Measurements from ENCODE around the gene RPE65.
A peak's percentile ranks its signal among the peaks of the same experiment; 100 is the strongest.
"Not testable (repeated sequence)": the region's sequence is repeated elsewhere in the genome, so short reads cannot be mapped to it uniquely, and the experiment has no call there.

RPE65 gene

GRCh38 chr1:68449901-68450300 is at the start of gene RPE65:
Gene RPE65, minus strand, starts transcription at chr1:68449954. Its CDS starts 49 bp downstream, at chr1:68449905.
- DNase-seq (ENCODE audit: low read depth in 2 of 2): no peak

DNA sequence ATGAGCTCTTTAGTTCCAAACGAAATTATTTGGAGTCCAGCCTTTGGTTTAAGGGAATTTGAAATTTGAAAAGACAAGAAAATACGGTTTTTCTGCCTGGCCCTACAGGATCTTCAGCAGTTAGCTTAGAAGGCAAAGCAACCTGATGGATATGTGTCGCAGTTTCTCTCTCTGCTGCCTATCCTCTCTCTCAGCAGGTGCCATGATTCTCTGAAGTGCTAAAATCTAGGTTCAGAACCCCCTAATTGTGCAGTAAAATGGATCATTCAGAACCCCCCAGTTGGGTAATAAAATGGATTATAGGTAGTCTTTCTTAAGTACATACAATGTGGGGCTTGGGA is 47.6 kb upstream of the RPE65 start:
- no peak for DNase-seq (ENCODE audit: low read depth in 2 of 2)

DNA sequence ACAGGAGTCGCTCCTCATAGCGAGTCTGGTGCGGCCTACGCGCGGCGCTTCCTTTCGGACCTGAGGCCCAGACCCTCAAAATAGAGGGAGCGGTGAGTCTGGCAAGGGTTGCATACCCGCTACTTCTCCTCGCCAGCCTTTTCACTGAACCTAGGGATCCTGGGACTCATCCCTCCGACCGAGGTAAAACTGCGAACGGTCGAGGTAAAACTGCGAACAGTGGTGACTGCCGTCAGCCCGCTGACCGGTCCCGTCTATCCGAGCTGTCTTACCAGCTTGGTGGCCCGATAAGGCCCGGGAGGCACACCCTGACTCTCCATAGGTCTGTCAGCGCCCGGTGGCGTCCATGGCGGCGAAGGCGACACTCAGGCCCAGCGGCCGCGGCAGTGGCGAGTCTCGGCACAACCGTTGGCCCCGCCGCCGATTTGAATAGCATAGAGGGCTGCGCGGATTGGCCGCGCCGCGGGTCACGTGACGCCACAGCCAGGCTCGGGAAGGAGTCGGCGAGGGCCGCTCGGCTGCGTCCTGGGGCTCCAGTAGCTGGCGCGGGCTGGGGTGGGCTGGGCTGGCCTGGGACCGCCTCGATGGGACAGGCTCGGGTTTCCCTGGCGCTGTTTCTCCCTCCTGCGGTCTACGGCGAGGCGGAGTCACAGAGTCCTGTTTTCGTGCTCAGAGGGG is 47.1 kb upstream of the RPE65 start, which contains the start of gene DEPDC1:
Gene DEPDC1 (minus strand): TSS at position 403 of the 678 bp plus-strand sequence. CDS start 83 bp downstream, at position 320.
- peak; percentile 63 to 80 for DNase-seq (ENCODE audit: low read depth in 2 of 2)

- DNase-seq (ENCODE audit: low read depth in 2 of 2): no peak
Observed at GRCh38 chr1:68495968-68496679, 46.4 kb upstream of the RPE65 start.

- no peak for DNase-seq (ENCODE audit: low read depth in 2 of 2)
Observed at GRCh38 chr1:68495532-68495931, 45.8 kb upstream of the RPE65 start.

GRCh38 chr1:68493193-68493592 is 43.4 kb upstream of the RPE65 start:
- DNase-seq (ENCODE audit: low read depth in 2 of 2): no peak

GRCh38 chr1:68492255-68492654 is 42.5 kb upstream of the RPE65 start:
- DNase-seq (ENCODE audit: low read depth in 2 of 2): not testable (repeated sequence)

DNA sequence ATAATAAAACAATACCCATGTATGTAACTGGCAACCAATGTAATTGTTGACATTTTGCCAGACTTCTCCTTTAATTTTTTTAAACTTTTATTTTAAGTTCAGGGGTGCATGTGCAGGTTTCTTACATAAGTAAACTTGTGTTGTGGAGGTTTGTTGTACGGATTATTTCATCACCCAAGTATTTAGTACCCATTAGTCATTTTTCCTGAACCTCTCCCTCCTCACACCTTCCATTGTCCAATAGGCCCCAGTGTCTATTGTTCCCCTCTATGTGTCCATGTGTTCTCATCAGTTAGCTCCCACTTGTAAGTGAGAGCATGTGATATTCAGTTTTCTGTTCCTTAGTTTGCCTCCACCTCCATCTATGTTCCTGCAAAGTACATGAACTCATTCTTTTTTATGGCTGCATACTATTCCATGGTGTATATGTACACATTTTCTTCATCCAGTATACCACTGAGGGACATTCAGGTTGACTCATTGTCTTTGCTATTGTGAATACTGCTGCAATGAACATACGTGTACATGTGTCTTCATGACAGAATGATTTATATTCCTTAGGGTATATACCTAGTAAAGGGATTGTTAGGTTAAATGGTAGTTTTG is 40.4 kb upstream of the RPE65 start:
- DNase-seq (ENCODE audit: low read depth in 2 of 2): no peak

- no peak for DNase-seq (ENCODE audit: low read depth in 2 of 2)
Observed at GRCh38 chr1:68485431-68486022, 35.8 kb upstream of the RPE65 start.

DNA sequence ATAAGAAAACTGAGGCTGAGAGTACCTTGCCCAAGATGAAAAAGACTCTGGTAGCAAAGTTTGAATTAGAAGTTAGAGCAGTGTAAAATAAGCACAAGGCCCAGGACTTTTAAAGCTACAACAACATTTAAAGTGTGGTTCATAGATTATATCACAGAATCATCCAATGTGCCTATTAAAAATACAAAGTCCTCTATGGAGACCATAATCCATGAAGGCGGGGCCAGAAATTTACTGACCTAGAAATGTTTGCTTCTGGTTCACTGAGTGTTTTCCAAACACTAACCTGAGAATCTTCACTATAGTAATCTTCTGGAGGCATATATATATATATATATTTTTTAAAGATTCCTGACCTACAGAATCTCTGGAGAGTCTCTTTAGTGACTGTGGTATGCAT is 34.9 kb upstream of the RPE65 start:
- no peak for DNase-seq (ENCODE audit: low read depth in 2 of 2)

- DNase-seq (ENCODE audit: low read depth in 2 of 2): no peak
Observed at GRCh38 chr1:68481041-68481440, 31.3 kb upstream of the RPE65 start.

GRCh38 chr1:68479501-68479900 is 29.7 kb upstream of the RPE65 start:
- DNase-seq (ENCODE audit: low read depth in 2 of 2): no peak

- DNase-seq (ENCODE audit: low read depth in 2 of 2): no peak
Observed at GRCh38 chr1:68478662-68479061, 28.9 kb upstream of the RPE65 start.

- not testable (repeated sequence) for DNase-seq (ENCODE audit: low read depth in 2 of 2)
Observed at GRCh38 chr1:68476626-68477025, 26.9 kb upstream of the RPE65 start.

DNA sequence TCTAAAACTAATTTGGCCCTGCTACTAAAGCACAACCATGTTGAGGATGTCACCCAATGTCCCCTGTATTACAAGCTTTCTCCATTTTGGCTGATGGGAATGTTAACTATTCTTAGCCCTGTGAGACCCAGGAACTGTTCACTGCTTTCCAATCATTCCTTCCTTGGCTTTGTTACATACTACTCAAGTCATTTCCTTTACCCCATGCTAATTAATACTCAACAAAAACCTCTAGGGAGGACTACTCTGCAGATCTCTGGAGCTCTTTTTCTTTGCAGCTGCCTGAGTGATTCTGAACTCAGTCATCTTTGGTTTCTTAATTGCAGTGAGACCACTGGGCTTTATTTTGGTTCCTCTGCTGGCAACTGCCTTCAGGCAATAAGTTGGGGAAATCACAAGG is 23.3 kb upstream of the RPE65 start:
- no peak for DNase-seq (ENCODE audit: low read depth in 2 of 2)

GRCh38 chr1:68470388-68470970 is 20.7 kb upstream of the RPE65 start:
- no peak for DNase-seq (ENCODE audit: low read depth in 2 of 2)

DNA sequence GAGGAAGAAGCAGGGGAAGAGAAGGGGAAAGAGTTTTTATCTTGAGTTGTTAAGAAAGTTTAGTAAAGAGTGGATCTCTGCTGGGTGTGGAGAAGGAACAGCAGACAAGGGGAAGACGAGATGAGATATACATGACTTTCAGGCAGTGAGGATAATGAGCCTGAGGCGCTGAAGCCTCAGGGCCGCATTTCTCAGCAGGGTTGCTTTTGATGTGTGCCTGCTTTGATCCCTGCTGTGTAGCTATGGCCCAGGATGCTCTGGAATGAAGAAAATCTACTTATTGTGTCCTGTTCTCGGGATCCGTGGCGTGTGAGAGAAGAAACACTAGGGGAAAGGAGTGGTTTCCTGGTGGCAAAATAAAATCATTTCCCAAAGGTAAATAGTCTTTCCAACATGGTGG is 15.1 kb upstream of the RPE65 start:
- no peak for DNase-seq (ENCODE audit: low read depth in 2 of 2)

DNA sequence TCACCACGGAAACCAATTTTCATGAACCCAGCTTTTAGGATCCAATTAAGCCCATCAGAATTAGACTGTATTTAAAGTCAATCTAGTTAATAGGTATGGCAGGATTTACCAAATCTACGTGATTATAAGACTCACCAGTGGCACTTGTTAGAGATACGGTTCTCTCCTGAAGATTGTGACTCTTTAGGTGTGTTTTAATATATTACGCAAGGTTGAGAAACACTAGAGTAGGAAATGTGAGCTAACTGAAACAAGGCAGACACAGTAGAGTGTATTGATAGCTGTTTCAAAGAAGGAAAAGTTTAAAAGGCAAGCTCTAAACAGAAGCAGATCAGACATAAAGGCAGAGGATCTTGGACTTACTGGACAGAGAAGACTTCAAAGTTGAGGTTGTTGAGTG is 11.2 kb upstream of the RPE65 start:
- no peak for DNase-seq (ENCODE audit: low read depth in 2 of 2)

GRCh38 chr1:68459796-68460195 is 10.0 kb upstream of the RPE65 start:
- no peak for DNase-seq (ENCODE audit: low read depth in 2 of 2)

DNA sequence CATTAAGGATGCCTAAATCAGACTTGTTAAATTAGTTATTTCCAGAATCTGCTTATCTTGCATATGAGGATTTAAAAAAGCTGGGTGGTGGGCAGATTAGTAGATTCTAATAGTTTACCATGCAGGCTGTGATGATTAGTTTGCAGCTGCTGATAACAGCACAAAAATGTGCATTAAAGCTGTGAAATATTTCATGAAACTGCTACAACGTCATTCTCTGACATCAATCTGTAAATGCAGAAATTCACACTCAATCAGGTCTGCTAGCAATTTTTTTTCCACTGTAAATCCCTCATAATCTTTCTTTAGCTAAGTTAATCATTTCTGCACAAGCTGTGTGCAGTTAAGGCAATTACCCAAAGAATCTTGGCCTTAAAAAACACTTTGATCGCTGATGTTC is 9.3 kb upstream of the RPE65 start:
- DNase-seq (ENCODE audit: low read depth in 2 of 2): no peak

DNA sequence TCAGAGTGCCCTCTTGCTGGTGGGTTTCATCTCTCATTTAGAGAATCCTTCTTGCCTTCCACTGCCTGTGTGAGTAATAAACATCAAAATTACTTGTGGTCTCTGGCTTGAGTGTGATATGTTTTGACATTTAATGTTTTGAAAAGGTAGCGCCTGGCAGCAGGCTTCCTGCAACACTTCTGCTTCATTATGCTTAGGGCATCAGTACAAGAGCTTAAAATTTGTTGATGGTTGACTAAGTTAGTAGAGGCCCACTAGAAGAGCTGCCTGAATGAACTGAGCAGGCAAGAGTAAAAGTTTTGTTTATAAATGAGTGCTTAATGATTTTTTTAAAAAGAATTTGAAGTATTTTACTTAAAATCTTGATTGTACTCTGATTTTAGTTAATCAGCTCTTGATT is 6.4 kb upstream of the RPE65 start:
- no peak for DNase-seq (ENCODE audit: low read depth in 2 of 2)

- DNase-seq (ENCODE audit: low read depth in 2 of 2): no peak
Observed at GRCh38 chr1:68454534-68454933, 4.8 kb upstream of the RPE65 start.

Measured in stimulated activated CD8-positive, alpha-beta memory T cell treated with anti-CD3 and anti-CD28 coated beads, Interleukin-15, amount 100 ng/mL, for 48 hours (primary cell).